ENCODE data around the gene LYPD6. TPM values are rescaled to one million over a fixed set of nuclear protein-coding genes. Genes with fewer than 3 reads are reported as not detected.

LYPD6 gene
- total and polyA plus RNA-seq, 2 donors from 2014 or later = 1.1 to 2.2 TPM

- FAIRE-seq (no peak), DNase-seq (no peak)
- no peak overlapping the region for H3K9ac ChIP-seq (ENCODE audit: low read length in 3 of 3)
- no peaks in the 10 kb centered on the region for H3K9me3 ChIP-seq (ENCODE audit: control insufficient read depth in 2 of 3, insufficient read depth in 1 of 3, low read length in 3 of 3)
- no peaks in the 10 kb centered on the region for H3K4me1 ChIP-seq (ENCODE audit: control insufficient read depth in 2 of 3, insufficient read depth in 2 of 3, low read depth in 1 of 3, low read length in 3 of 3)
- no peak overlapping the region for H3K27ac ChIP-seq (ENCODE audit: low read depth in 2 of 2, low read length in 2 of 2)
- H3K36me3 ChIP-seq (ENCODE audit: control insufficient read depth in 2 of 3, insufficient read depth in 3 of 3, low read length in 3 of 3) = no peaks in the 10 kb centered on the region
- no peak overlapping the region for H3K4me3 ChIP-seq (ENCODE audit: low read length in 3 of 3)
- H3K27me3 ChIP-seq (ENCODE audit: control insufficient read depth, insufficient read depth, low read length) = no peaks in the 10 kb centered on the region
- TF ChIP-seq CTCF (IDR thresholded peaks at IDR 0.05; ENCODE audit: borderline replicate concordance, extremely low read depth, insufficient read depth) = no peak
- intact Hi-C loops (cut with DNase I) = no loop called here
Observed at GRCh38 chr2:149355716-149356422, 25.5 kb downstream of the LYPD6 start.

GRCh38 chr2:149357058-149357457 is 26.7 kb downstream of the LYPD6 start:
- Histone ChIP-seq H3K27ac (ENCODE audit: low read depth in 2 of 2, low read length in 2 of 2) (no peak overlapping the region), H3K9me3 (ENCODE audit: control insufficient read depth in 2 of 3, insufficient read depth in 1 of 3, low read length in 3 of 3) (no peaks in the 10 kb centered on the region), H3K36me3 (ENCODE audit: control insufficient read depth in 2 of 3, insufficient read depth in 3 of 3, low read length in 3 of 3) (no peaks in the 10 kb centered on the region), H3K9ac (ENCODE audit: low read length in 3 of 3) (no peak overlapping the region), H3K4me1 (ENCODE audit: control insufficient read depth in 2 of 3, insufficient read depth in 2 of 3, low read depth in 1 of 3, low read length in 3 of 3) (no peaks in the 10 kb centered on the region), H3K4me3 (ENCODE audit: low read length in 3 of 3) (no peak overlapping the region), H3K27me3 (ENCODE audit: control insufficient read depth, insufficient read depth, low read length) (no peaks in the 10 kb centered on the region)
- no peak for TF ChIP-seq CTCF (IDR thresholded peaks at IDR 0.05; ENCODE audit: borderline replicate concordance, extremely low read depth, insufficient read depth)
- intact Hi-C loops (cut with DNase I) = no loop called here
- DNase-seq (no peak), FAIRE-seq (no peak)

GRCh38 chr2:149360106-149360505 is 29.7 kb downstream of the LYPD6 start:
- intact Hi-C loops (cut with DNase I) = no loop called here
- Histone ChIP-seq H3K4me3 (ENCODE audit: low read length in 3 of 3) (no peak overlapping the region), H3K36me3 (ENCODE audit: control insufficient read depth in 2 of 3, insufficient read depth in 3 of 3, low read length in 3 of 3) (no peaks in the 10 kb centered on the region), H3K9me3 (ENCODE audit: control insufficient read depth in 2 of 3, insufficient read depth in 1 of 3, low read length in 3 of 3) (no peaks in the 10 kb centered on the region), H3K4me1 (ENCODE audit: control insufficient read depth in 2 of 3, insufficient read depth in 2 of 3, low read depth in 1 of 3, low read length in 3 of 3) (no peaks in the 10 kb centered on the region), H3K27me3 (ENCODE audit: control insufficient read depth, insufficient read depth, low read length) (no peaks in the 10 kb centered on the region), H3K9ac (ENCODE audit: low read length in 3 of 3) (no peak overlapping the region), H3K27ac (ENCODE audit: low read depth in 2 of 2, low read length in 2 of 2) (no peak overlapping the region)
- DNase-seq (no peak), FAIRE-seq (no peak)
- no peak for TF ChIP-seq CTCF (IDR thresholded peaks at IDR 0.05; ENCODE audit: borderline replicate concordance, extremely low read depth, insufficient read depth)

GRCh38 chr2:149363958-149364357 is 33.6 kb downstream of the LYPD6 start:
- FAIRE-seq = no peak
- intact Hi-C loops (cut with DNase I) = no loop called here
- TF ChIP-seq CTCF (IDR thresholded peaks at IDR 0.05; ENCODE audit: borderline replicate concordance, extremely low read depth, insufficient read depth) = no peak

More at GRCh38 chr2:149363958-149364357, 33.6 kb downstream of the LYPD6 start:
- H3K27me3 ChIP-seq (ENCODE audit: control insufficient read depth, insufficient read depth, low read length) = no peaks in the 10 kb centered on the region
- no peaks in the 10 kb centered on the region for H3K9me3 ChIP-seq (ENCODE audit: control insufficient read depth in 2 of 3, insufficient read depth in 1 of 3, low read length in 3 of 3)
- no peak overlapping the region for H3K4me3 ChIP-seq (ENCODE audit: low read length in 3 of 3)
- H3K9ac ChIP-seq (ENCODE audit: low read length in 3 of 3) = no peak overlapping the region
- no peak for DNase-seq
- H3K36me3 ChIP-seq (ENCODE audit: control insufficient read depth in 2 of 3, insufficient read depth in 3 of 3, low read length in 3 of 3) = no peaks in the 10 kb centered on the region
- no peaks in the 10 kb centered on the region for H3K4me1 ChIP-seq (ENCODE audit: control insufficient read depth in 2 of 3, insufficient read depth in 2 of 3, low read depth in 1 of 3, low read length in 3 of 3)
- no peak overlapping the region for H3K27ac ChIP-seq (ENCODE audit: low read depth in 2 of 2, low read length in 2 of 2)

All from kidney (tissue), 14 donors.